Pericardium fibroblast (primary cell): ENCODE results near the gene SIGLEC10. TPM values are rescaled to one million over a fixed set of nuclear protein-coding genes. Genes with fewer than 3 reads are reported as not detected.

Experiments used
- total RNA-seq: library from RNA; depleted of rRNA; stranded (reverse); fragments of >200 nt; gene quantifications from 2 replicates; pipeline ENCODE4 v1.2.3, GENCODE V29; 2015

Gene SIGLEC10, protein sequence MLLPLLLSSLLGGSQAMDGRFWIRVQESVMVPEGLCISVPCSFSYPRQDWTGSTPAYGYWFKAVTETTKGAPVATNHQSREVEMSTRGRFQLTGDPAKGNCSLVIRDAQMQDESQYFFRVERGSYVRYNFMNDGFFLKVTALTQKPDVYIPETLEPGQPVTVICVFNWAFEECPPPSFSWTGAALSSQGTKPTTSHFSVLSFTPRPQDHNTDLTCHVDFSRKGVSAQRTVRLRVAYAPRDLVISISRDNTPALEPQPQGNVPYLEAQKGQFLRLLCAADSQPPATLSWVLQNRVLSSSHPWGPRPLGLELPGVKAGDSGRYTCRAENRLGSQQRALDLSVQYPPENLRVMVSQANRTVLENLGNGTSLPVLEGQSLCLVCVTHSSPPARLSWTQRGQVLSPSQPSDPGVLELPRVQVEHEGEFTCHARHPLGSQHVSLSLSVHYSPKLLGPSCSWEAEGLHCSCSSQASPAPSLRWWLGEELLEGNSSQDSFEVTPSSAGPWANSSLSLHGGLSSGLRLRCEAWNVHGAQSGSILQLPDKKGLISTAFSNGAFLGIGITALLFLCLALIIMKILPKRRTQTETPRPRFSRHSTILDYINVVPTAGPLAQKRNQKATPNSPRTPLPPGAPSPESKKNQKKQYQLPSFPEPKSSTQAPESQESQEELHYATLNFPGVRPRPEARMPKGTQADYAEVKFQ
- not detected in 2 replicates for total RNA-seq

DNA sequence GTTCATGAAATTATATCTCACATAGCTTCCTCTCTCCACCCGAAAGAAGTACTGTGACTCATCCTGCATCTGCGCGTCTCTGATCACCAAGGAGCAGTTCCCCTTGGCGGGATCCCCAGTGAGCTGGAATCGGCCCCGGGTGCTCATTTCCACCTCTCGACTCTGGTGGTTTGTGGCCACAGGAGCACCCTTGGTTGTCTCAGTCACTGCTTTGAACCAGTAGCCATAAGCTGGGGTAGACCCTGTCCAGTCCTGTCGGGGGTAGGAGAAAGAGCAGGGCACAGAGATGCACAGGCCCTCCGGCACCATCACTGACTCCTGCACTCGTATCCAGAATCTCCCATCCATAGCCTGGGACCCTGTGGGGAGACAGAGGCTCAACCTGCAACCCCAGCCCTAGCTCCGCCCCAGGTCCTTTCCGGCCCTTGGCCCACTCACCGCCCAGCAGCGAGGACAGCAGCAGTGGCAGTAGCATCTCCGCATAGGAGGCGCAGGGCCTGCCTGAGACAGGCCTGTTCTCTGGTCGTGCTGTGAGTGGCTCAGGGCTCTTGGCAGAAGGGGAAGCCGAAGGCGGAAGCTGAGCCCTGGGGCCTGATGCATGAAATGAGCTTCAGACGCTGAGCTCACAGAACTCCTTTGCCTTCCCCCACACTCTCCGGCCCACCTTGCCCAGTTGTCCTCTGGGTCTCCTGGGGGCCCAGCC is at the start of gene SIGLEC10:
Gene SIGLEC10, minus strand, starts transcription at position 536 of the 703 bp plus-strand sequence. Its CDS starts 61 bp downstream, at position 475.

DNA sequence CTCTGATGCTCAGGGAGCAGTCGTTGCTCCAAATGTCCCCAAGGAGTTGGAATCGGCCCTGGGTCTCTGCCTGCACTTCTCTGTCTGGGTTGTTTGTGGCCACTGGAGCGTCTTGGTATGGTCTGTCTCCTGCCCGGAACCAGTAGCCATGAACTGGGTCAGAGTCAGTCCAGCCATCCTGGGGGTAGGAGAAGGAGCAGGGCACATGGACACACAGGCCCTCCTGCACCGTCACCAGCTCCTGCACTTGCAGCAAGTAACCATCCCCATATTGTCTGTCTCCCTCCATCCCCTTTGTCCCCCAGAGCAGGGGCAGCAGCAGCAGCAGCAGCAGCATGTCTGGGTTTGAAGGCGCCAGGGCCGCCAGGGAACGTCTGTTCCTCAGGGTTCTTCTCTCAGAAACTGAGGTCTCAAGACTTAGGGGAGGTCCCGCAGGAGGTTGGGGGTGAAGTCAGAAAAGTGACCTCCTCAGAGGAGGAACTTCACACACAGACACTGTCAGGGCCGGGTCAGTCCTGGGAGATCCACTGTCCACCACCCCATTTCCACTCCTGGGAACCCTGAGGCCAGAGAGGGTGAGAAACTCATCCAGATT is 40.7 kb upstream of the SIGLEC10 start, which contains the start of gene SIGLEC8:
Gene SIGLEC8, minus strand, starts transcription at position 404 of the 595 bp plus-strand sequence. Its CDS starts 67 bp downstream, at position 337.

DNA sequence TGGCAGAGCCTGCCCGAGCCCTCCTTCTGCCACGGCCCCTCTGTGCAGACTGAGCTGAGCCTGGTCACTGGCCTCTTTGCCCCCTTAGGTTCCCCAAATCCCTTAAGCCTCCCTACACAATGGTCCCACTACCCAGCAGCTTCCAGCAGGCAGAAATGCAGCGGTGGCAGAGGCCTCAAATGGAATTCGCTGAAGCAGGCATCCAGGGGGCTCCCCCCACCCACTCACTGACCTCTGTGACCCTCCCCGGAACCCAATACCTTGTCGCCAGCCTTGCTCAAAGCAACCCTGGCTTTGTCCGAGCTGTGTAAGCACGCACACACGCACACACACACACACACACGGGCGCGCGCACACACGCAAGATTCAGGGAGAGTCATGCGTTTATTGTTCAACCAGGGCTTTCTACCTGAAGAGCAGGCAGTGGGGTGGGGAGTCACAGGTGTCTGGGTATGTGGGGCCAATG is 29.5 kb downstream of the SIGLEC10 start, which contains the start of gene LIM2:
Gene LIM2, minus strand, starts transcription at position 51 of the 466 bp plus-strand sequence. CDS start 531 bp downstream, outside the sequence.

DNA sequence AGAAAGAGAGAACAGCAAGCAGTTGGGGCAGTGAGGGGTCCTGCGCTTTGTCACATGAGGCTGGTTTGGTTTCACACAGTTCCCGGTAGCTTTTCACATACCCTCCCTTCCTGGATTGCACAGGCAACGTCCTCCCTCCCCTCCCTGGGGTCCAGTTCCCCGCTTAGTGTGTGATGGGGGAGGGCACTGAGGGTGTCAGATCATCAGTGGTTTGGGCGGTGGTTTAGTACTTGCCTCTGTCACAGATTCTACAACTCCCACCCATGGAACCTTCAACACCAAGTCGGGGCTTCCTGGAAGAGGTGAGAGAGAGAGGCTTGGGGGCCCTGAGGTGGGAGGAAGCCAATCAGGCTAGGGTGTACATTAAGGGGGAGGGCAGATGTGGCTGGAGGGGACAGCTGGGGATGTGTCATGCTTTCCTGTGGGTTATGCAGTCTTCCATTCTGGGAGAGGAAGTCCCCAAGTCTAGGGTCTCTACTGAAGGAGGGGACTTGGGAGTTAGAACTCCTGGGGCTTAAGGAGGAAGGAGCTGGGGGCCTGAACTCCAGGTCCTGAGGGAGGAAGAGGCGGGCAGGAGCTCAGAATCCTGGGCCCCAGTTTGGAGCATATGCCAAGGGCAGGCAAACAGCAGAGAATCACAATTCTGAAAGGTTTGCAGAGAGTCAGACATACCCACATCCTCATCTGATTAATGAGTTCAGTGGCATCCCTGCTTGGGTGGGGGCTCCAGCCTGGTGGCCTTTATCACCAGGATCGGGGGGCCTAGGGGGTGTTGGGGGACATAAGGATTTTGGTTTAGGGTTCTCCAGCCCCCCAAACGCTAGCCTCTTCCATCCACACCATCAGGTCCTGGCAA is 44.6 kb downstream of the SIGLEC10 start, which contains the start of gene NKG7:
Gene NKG7, minus strand, starts transcription at position 6 of the 856 bp plus-strand sequence. CDS start 119 bp downstream, outside the sequence.

DNA sequence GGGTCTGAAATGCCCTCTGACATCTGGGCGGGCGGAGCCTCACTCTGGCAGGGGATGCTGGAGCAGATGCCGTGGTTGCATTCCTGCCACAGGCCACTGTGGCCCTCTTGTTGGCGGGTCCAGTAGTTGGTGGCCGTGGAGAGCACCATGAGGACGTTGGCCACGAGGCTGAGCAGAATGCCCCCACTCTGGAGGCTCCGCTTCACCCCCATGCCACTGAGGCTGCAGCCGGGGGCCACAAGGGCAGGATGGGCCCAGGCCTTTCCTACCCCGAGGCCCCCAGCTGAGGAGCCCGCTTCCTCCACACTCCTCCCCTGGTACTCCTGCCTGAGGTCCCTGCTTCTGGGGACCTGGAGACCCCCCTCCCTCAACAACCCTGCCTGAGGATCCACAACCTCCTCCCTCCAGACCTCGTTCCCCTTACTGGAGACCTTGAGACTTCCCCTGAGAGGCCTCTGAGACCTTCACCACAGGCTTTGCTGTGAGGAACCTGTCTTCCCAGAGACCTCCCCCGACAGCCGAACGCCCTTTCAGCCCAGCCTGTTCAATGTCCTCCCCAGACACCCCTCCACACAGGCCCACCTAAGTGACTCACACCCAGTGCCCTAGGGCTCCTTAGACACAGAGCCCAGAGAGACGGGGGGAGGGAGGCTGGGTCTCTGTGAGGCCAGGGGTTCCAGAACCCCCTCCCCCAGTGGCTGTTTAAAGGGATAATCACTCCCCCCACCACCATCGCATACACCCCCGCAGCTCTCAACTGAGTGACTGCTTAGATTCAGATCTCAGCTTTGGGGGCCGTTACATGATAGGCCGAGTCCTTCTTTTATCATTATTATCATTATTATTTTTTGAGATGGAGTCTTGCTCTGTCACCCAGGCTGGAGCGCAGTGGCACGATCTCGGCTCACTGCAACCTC is 48.8 kb downstream of the SIGLEC10 start, which contains the start of gene CLDND2:
Gene CLDND2, minus strand, starts transcription at position 638 of the 917 bp plus-strand sequence. Its CDS starts 426 bp downstream, at position 212.

DNA sequence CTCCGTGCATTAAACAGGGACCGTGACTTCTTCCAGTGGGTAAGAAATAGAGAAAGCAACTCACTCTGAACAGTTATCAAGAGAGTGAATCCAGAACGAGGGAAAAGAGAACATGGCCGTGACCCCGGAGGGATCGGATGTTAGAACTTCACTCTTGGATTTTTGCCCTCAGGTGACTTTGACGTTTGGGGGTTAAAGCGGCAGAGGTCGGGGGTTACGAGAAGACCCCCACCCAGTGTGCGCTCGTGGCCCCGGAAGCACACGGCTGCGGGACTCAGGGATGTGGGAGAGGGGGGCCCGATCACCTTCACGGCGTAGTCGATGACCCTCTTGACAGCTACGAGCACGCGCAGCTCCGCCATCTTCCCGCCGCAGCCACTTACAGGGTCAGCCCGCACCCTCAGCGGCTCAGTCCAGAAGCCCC is 51.5 kb downstream of the SIGLEC10 start, which contains the start of gene ETFB:
Gene ETFB, minus strand, starts transcription at position 424 of the 424 bp plus-strand sequence. Its CDS starts 62 bp downstream, at position 362.

Other genes starting within 250 kb of the SIGLEC10 start
- gene CD33, start 192.6 kb downstream of the SIGLEC10 start, total RNA-seq, result not detected in 2 replicates
- not detected in 2 replicates for gene SIGLECL1, start 166.6 kb downstream of the SIGLEC10 start, total RNA-seq
- gene IGLON5, start 106.0 kb downstream of the SIGLEC10 start, total RNA-seq, result 0.09 and 0.58 TPM in 2 replicates
- 0.35 and 2.0 TPM in 2 replicates for gene VSIG10L, start 75.5 kb downstream of the SIGLEC10 start, total RNA-seq
- gene ETFB, start 51.3 kb downstream of the SIGLEC10 start, total RNA-seq, result 109 and 114 TPM in 2 replicates
- gene CLDND2, start 48.6 kb downstream of the SIGLEC10 start, total RNA-seq, result not detected in 2 replicates
- not detected in 2 replicates for gene NKG7, start 45.0 kb downstream of the SIGLEC10 start, total RNA-seq
- gene LIM2, start 29.7 kb downstream of the SIGLEC10 start, total RNA-seq, result not detected in 2 replicates
- not detected in 2 replicates for gene C19orf84, start 27.1 kb downstream of the SIGLEC10 start, total RNA-seq
- not detected in 2 replicates for gene SIGLEC8, start 40.8 kb upstream of the SIGLEC10 start, total RNA-seq
- not detected in 2 replicates for gene CEACAM18, start 60.9 kb upstream of the SIGLEC10 start, total RNA-seq
- gene SIGLEC12, start 84.2 kb upstream of the SIGLEC10 start, total RNA-seq, result not detected in 2 replicates
- gene SIGLEC6, start 114.0 kb upstream of the SIGLEC10 start, total RNA-seq, result not detected in 2 replicates
- 2.6 and 3.3 TPM in 2 replicates for gene ZNF175, start 153.6 kb upstream of the SIGLEC10 start, total RNA-seq
- gene SIGLEC5, start 212.8 kb upstream of the SIGLEC10 start, total RNA-seq, result not detected in 2 replicates
- gene SIGLEC14, start 229.2 kb upstream of the SIGLEC10 start, total RNA-seq, result not detected in 2 replicates